Kidney epithelial cell (primary cell): ENCODE data around the gene LRRC42. TPM values are rescaled to one million over a fixed set of nuclear protein-coding genes. Genes with fewer than 3 reads are reported as not detected.

Experiments
- DNase-seq: peaks from one replicate; pipeline ENCODE4 v3.0.0-alpha.2; 2010; ENCODE audit warnings: low read depth
- H3K27me3 ChIP-seq: 2 replicates; pipeline ENCODE4 v1.6.0; 2011; ENCODE audit warnings: low read length; ENCODE audit not compliant: control insufficient read depth, insufficient read depth
- H3K36me3 ChIP-seq: 2 replicates; pipeline ENCODE4 v1.5.1; 2011; ENCODE audit warnings: low read length; ENCODE audit not compliant: control insufficient read depth, insufficient read depth
- H3K4me3 ChIP-seq: 2 replicates; pipeline ENCODE4 v1.5.1; 2011; ENCODE audit warnings: low read depth, mild to moderate bottlenecking, control low read depth, low read length
- total RNA-seq: library from RNA; depleted of rRNA; stranded (reverse); fragments of >200 nt; gene quantifications from 2 replicates; pipeline ENCODE4 v1.2.3, GENCODE V29; 2015
- TF ChIP-seq, protein P1 (sequence below): IDR thresholded peaks from 2 replicates; pipeline ENCODE4 v1.5.1; 2011; ENCODE audit warnings: mild to moderate bottlenecking, moderate library complexity, low read length, control low read depth, inconsistent platforms; ENCODE audit not compliant: insufficient read depth, poor library complexity, severe bottlenecking

Gene LRRC42
- total RNA-seq, 1 donor from 2014 or later = 45.7 TPM

DNA sequence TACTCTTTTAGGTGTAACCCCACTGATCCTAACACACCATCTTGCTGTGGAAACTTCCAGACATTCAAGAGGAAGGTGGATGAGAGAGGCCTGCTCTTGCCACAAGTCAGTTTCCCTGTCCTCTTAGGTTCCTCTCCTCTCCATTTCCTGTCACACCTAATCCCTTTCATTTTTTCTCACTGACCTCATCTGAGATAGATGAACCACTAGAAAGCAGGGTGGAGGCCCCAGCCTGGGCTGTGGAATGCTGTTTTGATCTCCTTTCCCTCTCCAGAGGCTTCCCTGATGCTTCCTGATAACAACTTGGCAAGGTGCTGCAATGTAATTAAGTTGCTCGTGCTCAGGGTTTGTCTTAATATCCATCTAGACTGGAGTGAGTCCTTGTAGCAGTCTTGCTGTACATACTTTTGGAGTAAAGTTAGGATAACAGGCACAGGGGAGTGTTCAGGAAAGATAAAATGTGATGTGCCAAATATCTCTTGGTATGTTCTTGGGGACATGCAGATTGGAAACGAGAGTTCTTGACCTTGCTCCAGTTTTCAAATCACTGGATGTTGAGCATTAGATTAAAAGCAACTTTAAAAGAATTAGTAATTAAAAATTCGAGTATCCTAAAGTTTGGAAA, 11.2 kb downstream of the LRRC42 start:
- Histone ChIP-seq H3K36me3 (peaks cover 1% of the 10 kb centered on the region), H3K27me3 (no peaks in the 10 kb centered on the region), H3K4me3 (no peak overlapping the region)
- TF ChIP-seq, protein P1, sequence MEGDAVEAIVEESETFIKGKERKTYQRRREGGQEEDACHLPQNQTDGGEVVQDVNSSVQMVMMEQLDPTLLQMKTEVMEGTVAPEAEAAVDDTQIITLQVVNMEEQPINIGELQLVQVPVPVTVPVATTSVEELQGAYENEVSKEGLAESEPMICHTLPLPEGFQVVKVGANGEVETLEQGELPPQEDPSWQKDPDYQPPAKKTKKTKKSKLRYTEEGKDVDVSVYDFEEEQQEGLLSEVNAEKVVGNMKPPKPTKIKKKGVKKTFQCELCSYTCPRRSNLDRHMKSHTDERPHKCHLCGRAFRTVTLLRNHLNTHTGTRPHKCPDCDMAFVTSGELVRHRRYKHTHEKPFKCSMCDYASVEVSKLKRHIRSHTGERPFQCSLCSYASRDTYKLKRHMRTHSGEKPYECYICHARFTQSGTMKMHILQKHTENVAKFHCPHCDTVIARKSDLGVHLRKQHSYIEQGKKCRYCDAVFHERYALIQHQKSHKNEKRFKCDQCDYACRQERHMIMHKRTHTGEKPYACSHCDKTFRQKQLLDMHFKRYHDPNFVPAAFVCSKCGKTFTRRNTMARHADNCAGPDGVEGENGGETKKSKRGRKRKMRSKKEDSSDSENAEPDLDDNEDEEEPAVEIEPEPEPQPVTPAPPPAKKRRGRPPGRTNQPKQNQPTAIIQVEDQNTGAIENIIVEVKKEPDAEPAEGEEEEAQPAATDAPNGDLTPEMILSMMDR = no peak
- peak; percentile 55 for DNase-seq

DNA sequence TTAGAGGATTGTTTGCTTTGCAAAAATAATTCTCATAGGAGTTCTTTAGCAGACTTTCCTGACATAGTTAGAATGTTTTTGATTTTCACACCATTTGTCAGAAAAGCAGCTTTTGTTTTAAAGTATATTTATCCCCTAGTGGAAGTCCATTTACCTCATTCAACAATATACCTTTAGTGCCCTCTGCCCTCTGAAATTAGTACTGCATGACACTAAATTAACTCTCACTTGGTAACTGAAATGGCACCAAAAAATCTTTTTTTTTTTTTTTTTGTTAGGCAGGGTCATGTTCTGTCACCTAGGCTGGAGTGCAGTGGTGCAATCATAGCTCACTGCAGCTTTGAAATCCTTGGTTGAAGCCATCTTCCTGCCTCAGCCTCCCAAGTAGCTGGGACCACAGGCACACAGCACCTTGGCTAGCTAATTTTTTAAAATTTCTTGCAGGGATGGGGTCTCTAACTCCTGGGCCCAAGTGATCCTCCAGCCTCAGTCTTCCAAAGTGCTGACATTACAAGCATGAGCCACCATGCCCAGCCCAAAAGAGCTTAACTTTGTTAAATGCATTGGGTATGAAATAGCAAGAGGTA, 13.6 kb downstream of the LRRC42 start:
- Histone ChIP-seq H3K4me3 (no peak overlapping the region), H3K27me3 (no peaks in the 10 kb centered on the region), H3K36me3 (peaks cover 3% of the 10 kb centered on the region)
- TF ChIP-seq, protein P1 = peak; percentile 47
- DNase-seq = no peak

DNA sequence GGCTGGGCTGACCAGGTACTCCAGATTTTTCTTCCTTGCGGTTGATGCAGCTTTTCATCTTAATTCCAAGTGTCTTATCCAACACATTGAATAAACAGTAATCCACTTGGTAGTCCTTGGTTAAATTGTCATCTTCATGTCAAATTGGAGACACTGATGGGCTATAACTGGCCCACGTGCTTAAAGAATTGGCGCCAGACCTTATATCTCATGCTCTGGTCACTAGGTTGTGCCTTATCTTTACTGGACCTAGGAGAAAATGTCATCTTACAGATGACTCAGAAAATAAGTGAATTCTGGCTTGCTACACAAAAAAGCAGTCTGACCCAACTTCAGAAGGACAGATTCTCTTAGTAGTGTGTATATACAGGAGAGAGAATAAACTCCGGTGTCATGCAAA, 16.2 kb downstream of the LRRC42 start:
- no peak overlapping the region for H3K4me3 ChIP-seq
- H3K36me3 ChIP-seq = peaks cover 3% of the 10 kb centered on the region
- TF ChIP-seq, protein P1 = no peak
- no peaks in the 10 kb centered on the region for H3K27me3 ChIP-seq
- no peak for DNase-seq

DNA sequence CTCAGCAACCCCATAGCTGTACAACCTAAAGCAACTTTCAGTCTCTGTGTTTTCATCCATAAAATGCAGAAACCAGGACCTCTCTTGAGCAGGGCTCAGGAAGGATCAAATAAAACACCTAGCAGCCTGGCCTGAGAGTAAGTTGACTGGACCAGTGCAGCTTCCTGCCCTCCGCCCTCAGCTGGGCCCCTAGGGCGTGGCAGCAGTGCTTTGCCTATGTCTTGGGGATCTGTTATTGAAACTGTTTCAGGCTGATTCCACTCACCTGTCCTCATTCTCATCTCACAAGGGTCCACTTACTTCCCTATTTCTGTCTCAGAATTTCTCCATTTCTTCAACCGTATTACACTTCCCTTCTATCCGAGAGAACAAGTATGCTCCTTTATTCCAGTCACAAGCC, 17.3 kb downstream of the LRRC42 start:
- peaks cover 3% of the 10 kb centered on the region for H3K36me3 ChIP-seq
- no peak for DNase-seq
- TF ChIP-seq, protein P1 = no peak
- no peaks in the 10 kb centered on the region for H3K27me3 ChIP-seq
- H3K4me3 ChIP-seq = no peak overlapping the region

DNA sequence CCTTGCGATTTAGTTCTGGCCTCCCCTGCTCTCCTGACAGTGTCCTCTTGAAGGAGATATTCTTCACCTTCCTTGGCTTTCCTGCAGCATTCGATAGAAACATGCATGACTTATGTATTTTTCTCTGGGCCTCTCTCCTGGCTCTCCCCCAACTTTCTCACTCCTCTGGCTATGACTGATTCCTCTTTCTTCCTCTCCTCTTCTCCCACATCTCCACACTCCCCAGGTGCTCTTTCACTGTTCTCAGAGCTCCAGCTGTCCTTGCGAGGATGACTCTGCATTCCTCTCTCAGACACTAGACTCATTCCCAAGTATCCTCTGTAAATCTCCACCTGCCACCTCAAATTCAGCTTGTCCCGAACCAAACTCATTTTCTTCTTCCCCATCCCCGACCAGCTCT, 18.0 kb downstream of the LRRC42 start:
- no peak for DNase-seq
- TF ChIP-seq, protein P1 = no peak
- Histone ChIP-seq H3K4me3 (no peak overlapping the region), H3K36me3 (peaks cover 3% of the 10 kb centered on the region), H3K27me3 (no peaks in the 10 kb centered on the region)

DNA sequence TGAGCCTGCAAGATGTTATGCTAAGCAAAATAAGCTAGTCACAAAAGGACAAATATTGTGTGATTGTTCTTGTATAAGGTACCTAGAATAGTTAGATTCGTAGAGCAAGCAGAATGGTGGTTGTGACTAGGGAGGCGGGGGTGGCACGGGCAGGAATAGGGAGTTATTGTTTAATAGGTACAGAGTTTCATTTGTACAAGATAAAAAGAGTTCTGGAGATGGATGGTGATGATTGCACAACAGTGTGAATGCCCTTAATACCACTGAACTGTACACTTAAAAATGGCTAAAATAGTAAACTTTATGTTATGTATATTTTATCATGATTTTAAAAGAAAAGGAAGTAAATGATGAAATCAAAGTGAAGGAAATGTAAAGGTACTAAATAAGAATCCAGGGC, 20.6 kb downstream of the LRRC42 start:
- H3K36me3 ChIP-seq = peaks cover 3% of the 10 kb centered on the region
- TF ChIP-seq, protein P1 = no peak
- no peak for DNase-seq
- H3K27me3 ChIP-seq = no peaks in the 10 kb centered on the region
- H3K4me3 ChIP-seq = no peak overlapping the region
